Mammary epithelial cell (primary cell): ENCODE measurements around the gene NHS.

Source experiments
- EZH2 ChIP-seq: IDR thresholded peaks from 2 replicates; pipeline ENCODE4 v1.6.1; 2012; ENCODE audit warnings: low read length, inconsistent platforms, borderline replicate concordance
- TF ChIP-seq, protein P1 (sequence below), 2 donors: IDR thresholded peaks in 1 of 2; conservative IDR thresholded peaks in 1 of 2; 2 replicates each; pipeline ENCODE4 v1.5.1; 2011 to 2012; ENCODE audit warnings: inconsistent platforms in 2 of 2, low read length in 2 of 2, mild to moderate bottlenecking in 2 of 2, control low read depth in 1 of 2, low read depth in 1 of 2; ENCODE audit not compliant: insufficient read depth in 1 of 2; ENCODE audit errors: extremely low read depth in 1 of 2

GRCh38 chrX:17369309-17369708 is 5.7 kb upstream of the NHS start:
- no peak for TF ChIP-seq EZH2
- TF ChIP-seq, protein P1, sequence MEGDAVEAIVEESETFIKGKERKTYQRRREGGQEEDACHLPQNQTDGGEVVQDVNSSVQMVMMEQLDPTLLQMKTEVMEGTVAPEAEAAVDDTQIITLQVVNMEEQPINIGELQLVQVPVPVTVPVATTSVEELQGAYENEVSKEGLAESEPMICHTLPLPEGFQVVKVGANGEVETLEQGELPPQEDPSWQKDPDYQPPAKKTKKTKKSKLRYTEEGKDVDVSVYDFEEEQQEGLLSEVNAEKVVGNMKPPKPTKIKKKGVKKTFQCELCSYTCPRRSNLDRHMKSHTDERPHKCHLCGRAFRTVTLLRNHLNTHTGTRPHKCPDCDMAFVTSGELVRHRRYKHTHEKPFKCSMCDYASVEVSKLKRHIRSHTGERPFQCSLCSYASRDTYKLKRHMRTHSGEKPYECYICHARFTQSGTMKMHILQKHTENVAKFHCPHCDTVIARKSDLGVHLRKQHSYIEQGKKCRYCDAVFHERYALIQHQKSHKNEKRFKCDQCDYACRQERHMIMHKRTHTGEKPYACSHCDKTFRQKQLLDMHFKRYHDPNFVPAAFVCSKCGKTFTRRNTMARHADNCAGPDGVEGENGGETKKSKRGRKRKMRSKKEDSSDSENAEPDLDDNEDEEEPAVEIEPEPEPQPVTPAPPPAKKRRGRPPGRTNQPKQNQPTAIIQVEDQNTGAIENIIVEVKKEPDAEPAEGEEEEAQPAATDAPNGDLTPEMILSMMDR (conservative IDR thresholded peaks at IDR 0.05 in 1 of 2, IDR thresholded peaks at IDR 0.05 in 1 of 2; ENCODE audit: extremely low read depth in 1 of 2, insufficient read depth in 1 of 2, low read depth in 1 of 2, low read length in 2 of 2): no peak
